ENCODE results near the gene ROR2.

- no peak for TF ChIP-seq POLR2A (IDR thresholded peaks at IDR 0.05)
- TF ChIP-seq, protein P1, sequence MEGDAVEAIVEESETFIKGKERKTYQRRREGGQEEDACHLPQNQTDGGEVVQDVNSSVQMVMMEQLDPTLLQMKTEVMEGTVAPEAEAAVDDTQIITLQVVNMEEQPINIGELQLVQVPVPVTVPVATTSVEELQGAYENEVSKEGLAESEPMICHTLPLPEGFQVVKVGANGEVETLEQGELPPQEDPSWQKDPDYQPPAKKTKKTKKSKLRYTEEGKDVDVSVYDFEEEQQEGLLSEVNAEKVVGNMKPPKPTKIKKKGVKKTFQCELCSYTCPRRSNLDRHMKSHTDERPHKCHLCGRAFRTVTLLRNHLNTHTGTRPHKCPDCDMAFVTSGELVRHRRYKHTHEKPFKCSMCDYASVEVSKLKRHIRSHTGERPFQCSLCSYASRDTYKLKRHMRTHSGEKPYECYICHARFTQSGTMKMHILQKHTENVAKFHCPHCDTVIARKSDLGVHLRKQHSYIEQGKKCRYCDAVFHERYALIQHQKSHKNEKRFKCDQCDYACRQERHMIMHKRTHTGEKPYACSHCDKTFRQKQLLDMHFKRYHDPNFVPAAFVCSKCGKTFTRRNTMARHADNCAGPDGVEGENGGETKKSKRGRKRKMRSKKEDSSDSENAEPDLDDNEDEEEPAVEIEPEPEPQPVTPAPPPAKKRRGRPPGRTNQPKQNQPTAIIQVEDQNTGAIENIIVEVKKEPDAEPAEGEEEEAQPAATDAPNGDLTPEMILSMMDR (IDR thresholded peaks at IDR 0.05) = no peak
Observed at GRCh38 chr9:91783876-91784672, 166.0 kb downstream of the ROR2 start.
